Measurements from ENCODE around the gene KPNA6. TPM values are rescaled to one million over a fixed set of nuclear protein-coding genes. Genes with fewer than 3 reads are reported as not detected.

The KPNA6 gene
- total RNA-seq, 4 donors from 2014 or later, result 44.6 to 62.8 (median 53.4) TPM

DNA sequence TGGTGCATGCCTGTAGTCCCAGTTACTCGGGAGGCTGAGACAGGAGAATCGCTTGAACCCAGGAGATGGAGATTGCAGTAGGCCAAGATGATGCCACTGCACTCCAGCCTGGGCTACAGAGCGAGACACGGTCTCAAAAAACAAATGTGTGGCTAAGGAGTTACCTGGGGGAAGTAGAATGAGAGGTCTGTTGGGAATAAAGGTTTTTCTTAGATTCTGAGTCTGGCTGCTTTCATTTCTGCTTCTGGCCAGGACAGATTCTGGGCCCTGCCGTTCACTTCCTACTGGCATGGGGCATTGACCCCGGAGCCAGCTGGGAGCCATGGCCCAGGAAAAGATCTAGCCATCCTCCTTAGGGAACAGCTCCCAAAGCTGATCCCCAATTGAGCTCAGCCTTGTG lies 100.6 kb downstream of the KPNA6 start:
- no peaks in the 10 kb centered on the region for H3K36me3 ChIP-seq
- H3K9me3 ChIP-seq, result no peaks in the 10 kb centered on the region
- H3K27me3 ChIP-seq, result no peaks in the 10 kb centered on the region
- no peak overlapping the region for H3K4me3 ChIP-seq (replicated peaks in 1 of 3)
- no peak overlapping the region for H3K27ac ChIP-seq
- no peak for DNase-seq
- 84 to 88% methylated on average over 6 of the region's 6 CpGs for WGBS, 2 donors
- peaks cover 11 to 28% of the 10 kb centered on the region in 2 donors for H3K4me1 ChIP-seq
- intact Hi-C loops (cut with DNase I), result no loop called here
- TF ChIP-seq, protein P1, sequence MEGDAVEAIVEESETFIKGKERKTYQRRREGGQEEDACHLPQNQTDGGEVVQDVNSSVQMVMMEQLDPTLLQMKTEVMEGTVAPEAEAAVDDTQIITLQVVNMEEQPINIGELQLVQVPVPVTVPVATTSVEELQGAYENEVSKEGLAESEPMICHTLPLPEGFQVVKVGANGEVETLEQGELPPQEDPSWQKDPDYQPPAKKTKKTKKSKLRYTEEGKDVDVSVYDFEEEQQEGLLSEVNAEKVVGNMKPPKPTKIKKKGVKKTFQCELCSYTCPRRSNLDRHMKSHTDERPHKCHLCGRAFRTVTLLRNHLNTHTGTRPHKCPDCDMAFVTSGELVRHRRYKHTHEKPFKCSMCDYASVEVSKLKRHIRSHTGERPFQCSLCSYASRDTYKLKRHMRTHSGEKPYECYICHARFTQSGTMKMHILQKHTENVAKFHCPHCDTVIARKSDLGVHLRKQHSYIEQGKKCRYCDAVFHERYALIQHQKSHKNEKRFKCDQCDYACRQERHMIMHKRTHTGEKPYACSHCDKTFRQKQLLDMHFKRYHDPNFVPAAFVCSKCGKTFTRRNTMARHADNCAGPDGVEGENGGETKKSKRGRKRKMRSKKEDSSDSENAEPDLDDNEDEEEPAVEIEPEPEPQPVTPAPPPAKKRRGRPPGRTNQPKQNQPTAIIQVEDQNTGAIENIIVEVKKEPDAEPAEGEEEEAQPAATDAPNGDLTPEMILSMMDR (IDR thresholded peaks at IDR 0.05), result no peak
- no peak for TF ChIP-seq POLR2A (IDR thresholded peaks at IDR 0.05)

DNA sequence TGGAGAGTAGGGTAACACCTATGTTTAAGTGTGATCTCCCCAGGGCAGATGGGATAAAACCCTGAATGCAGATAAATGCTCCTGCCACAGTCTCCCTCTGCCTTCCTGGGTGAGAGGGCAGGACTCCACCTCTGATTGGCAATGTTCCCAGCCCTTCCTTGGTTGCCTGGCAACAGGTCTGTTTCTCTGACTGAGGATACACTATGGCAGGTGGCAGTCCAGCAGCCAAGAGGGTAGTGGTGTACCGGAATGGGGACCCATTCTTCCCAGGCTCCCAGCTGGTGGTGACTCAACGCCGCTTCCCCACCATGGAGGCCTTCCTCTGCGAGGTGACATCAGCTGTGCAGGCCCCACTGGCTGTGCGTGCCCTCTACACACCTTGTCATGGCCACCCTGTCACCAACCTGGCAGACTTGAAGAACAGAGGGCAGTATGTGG lies 101.1 kb downstream of the KPNA6 start, which contains the start of gene DCDC2B:
Gene DCDC2B, plus strand, starts transcription at position 199 of the 438 bp plus-strand sequence. Its CDS starts 5 bp downstream, at position 204.
- 36 to 47% methylated on average over 2 to 3 of the region's 5 CpGs for WGBS, 2 donors
- TF ChIP-seq, protein P1 (IDR thresholded peaks at IDR 0.05), result no peak
- TF ChIP-seq POLR2A (IDR thresholded peaks at IDR 0.05), result no peak
- DNase-seq, result peak; percentile 88 to 91
- intact Hi-C loops (cut with DNase I), result no loop called here
- Histone ChIP-seq H3K4me3 (replicated peaks in 1 of 3) (no peak within 1 kb of the TSS), H3K9me3 (no peaks in the 10 kb centered on the region), H3K4me1 (peaks cover 11 to 28% of the 10 kb centered on the region in 2 donors), H3K27ac (no peak within 1 kb of the TSS), H3K36me3 (no peaks in the 10 kb centered on the region), H3K27me3 (no peaks in the 10 kb centered on the region)

DNA sequence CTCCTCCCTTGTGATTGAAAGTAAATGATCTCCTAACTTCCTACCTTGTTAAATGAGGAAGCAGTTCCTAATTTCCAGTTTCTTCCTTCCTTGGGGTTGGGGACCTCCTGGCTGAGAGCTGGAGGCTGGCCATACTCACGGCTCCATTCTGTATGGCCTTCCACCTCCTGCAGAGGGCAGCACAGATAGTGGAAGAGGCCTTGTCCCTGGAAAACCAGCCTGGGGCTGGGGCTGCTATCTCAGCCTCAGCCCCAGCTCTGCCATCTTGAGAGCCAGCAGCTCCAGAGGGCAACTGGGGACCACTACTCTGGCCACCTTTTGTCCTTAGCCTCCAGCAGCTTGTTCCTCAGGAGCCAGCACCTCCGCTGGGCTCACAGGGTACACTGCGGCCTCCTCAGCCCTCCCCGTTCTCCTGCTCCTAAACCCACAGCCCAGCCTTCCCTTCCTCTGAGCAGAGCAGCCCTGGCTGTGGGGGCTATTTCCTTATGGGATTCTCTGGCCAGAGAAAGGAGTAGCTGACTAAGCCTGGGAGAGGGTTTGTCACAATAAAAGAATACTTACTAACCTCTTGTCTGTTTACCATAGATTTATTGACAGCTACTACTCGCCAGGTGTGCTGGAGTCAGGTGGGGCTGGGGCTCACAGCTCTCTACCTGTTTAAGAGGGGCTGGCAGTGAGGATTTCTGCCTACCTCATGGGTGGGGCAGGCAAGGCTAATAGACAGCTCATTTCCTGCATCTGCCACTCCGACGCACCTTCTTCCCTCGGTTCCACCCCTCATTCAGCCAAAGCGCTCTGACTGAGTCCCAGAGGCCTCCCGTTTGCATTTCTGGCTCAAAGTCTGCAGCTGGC lies 108.0 kb downstream of the KPNA6 start:
- Histone ChIP-seq H3K9me3 (no peaks in the 10 kb centered on the region), H3K27me3 (no peaks in the 10 kb centered on the region), H3K4me3 (replicated peaks in 1 of 3) (no peak overlapping the region), H3K27ac (peak overlapping the region in 2 of 3 donors; percentile 27 to 32), H3K36me3 (peaks cover 11 to 23% of the 10 kb centered on the region in 2 donors), H3K4me1 (peaks cover 8 to 19% of the 10 kb centered on the region in 2 donors)
- TF ChIP-seq, protein P1 (IDR thresholded peaks at IDR 0.05), result peak; percentile 40 to 75 (median 62)
- TF ChIP-seq POLR2A (IDR thresholded peaks at IDR 0.05), result no peak
- DNase-seq, result peak; percentile 66 to 69
- WGBS, 2 donors, result 83 to 92% methylated on average over 9 to 10 of the region's 10 CpGs
- intact Hi-C loops (cut with DNase I), result no loop called here

DNA sequence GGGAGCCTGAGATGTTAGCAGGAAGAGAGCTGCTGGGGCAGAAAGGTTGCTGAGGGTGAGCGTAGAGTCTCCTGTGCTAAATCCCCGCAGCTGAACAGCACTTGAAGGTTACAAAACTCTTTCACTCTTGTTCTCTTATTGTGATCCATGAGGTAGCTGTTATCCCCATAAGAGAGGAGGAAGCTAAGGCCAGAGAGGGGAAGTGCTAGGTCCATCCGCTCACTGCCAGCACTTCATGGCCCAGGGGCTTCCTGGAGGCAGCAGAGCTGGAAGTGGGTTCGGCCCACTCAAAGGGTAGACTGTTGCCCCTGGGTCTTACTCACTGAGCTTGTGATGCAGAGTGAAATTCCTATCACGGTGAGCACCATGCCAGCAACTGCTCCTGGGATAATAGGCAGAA lies 108.7 kb downstream of the KPNA6 start:
- intact Hi-C loops (cut with DNase I), result no loop called here
- 88 to 92% methylated on average over 5 of the region's 5 CpGs for WGBS, 2 donors

More for the DNA sequence above, 108.7 kb downstream of the KPNA6 start:
- Histone ChIP-seq H3K9me3 (no peaks in the 10 kb centered on the region), H3K4me1 (peaks cover 15 to 26% of the 10 kb centered on the region in 2 donors), H3K4me3 (replicated peaks in 1 of 3) (no peak overlapping the region), H3K27ac (no peak overlapping the region), H3K27me3 (no peaks in the 10 kb centered on the region), H3K36me3 (peaks cover 11 to 23% of the 10 kb centered on the region in 2 donors)
- TF ChIP-seq, protein P1 (IDR thresholded peaks at IDR 0.05), result no peak
- no peak for TF ChIP-seq POLR2A (IDR thresholded peaks at IDR 0.05)
- DNase-seq, result no peak
